NCI-H187 (cell line): ENCODE results near the gene CDH5.

Experiments
- DNase-seq, 2 experiments: peaks; one replicate each; lab custom pipeline; 2025; lab: John Stamatoyannopoulos, UW

The CDH5 gene

GRCh38 chr16:66416939-66417700 lies 50.6 kb downstream of the CDH5 start:
- no peak for DNase-seq

GRCh38 chr16:66418165-66418962 lies 51.9 kb downstream of the CDH5 start:
- DNase-seq = no peak

DNA sequence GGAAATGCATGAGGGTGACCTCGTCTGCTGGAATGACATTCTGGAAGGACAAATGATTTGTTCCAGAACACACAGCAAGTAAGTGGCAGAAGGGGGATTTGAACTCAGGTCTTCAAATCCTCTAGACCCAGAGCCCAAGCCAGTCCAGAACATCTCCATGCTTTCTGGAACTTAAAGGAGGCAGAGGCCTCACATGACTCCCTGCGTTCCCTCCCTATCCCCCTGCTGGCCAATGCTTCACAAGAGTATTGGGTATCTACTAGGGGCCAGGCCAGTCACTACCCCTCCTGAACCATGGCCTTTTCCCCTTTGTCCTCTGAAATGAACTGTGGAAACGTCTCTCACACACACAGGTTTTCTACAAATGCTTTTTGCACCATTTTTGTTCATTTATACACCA lies 53.0 kb downstream of the CDH5 start:
- DNase-seq = no peak

GRCh38 chr16:66420396-66420795 lies 53.9 kb downstream of the CDH5 start:
- no peak for DNase-seq

- no peak for DNase-seq
Observed at GRCh38 chr16:66421891-66422290, 55.4 kb downstream of the CDH5 start.

- no peak for DNase-seq
Observed at GRCh38 chr16:66422366-66422765, 55.9 kb downstream of the CDH5 start.

DNA sequence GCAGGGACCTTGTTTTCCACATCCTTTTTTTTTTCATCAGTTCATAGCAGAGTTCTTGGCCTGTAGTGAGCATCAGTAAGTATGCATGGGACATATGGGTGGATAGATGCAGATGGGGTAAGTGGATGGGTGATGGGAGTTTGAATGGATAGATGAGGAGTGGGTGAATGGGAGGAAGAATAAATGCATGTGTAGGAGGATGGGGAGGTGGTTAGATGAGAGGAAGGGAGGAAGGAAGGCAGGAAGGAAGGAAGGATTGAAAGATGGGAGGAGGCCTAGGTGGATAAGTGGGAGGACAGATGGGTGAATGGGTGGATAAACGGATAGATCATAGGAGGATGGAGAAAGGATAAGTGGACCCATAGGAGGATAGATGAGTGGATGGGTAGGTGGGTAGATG lies 56.7 kb downstream of the CDH5 start:
- no peak for DNase-seq

DNA sequence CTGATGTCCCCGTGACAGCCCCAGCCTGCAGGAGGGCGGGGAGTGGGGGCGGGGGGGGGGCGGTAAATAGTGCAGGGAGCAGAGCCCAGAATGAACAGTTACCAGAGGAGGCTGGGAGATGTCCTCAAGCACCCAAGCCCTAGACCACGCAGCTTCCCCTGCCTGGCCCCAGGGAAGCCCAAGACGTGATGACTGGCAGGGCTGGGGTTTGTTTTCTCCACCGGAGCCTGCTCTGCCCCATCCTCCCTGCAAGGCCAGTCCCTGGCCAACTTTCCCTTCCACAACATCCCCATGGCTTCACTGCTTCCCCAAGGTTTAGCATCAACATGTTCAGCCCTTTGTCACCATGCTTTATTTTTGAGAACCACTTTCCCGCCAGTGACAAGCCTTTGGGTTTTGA lies 59.2 kb downstream of the CDH5 start:
- no peak for DNase-seq

DNA sequence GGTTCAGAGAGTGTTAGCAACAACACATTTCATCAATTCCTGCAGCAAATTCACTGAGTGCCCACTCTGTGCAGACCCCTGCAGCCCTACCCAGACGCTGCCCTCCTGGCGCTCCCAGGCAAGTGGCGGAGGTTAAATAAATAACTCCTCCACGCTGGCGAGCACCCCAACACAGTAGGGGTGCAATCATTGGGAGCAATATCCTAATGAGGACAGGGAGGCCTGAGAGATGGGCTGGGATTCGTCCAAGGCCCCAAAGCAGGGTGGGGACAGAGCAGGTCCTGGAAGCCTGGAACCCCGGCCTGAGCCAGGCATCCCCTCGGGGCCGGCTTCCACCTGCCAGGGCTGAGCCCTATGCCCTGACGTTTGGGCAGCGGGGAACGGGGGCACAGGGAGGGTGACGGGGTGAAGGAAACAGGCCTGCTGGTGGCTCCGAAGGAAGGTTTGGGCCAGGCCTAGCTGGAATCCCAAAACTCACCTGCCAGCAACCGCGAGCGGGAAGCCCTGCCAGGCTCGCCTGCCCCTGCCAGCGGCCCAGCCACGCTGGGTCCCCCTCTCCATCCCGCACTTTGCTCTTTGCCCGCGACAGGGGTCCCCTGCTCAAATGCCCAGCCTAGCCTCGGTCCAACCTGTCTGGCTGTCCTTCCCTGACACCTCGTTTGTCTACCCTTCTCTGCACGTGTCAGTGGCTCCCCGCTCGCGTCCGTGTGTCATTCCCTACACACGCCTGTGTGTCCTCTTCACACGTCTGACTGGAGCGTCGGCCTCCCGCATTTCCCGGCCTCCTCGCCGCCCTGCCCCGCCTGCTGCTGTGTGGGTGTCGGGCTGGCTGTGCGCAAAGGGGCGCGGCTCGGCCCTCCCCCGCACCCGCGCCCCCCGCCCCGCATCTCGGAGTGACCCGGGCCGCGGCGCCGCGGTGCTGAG lies 59.9 kb downstream of the CDH5 start:
- no peak for DNase-seq

DNA sequence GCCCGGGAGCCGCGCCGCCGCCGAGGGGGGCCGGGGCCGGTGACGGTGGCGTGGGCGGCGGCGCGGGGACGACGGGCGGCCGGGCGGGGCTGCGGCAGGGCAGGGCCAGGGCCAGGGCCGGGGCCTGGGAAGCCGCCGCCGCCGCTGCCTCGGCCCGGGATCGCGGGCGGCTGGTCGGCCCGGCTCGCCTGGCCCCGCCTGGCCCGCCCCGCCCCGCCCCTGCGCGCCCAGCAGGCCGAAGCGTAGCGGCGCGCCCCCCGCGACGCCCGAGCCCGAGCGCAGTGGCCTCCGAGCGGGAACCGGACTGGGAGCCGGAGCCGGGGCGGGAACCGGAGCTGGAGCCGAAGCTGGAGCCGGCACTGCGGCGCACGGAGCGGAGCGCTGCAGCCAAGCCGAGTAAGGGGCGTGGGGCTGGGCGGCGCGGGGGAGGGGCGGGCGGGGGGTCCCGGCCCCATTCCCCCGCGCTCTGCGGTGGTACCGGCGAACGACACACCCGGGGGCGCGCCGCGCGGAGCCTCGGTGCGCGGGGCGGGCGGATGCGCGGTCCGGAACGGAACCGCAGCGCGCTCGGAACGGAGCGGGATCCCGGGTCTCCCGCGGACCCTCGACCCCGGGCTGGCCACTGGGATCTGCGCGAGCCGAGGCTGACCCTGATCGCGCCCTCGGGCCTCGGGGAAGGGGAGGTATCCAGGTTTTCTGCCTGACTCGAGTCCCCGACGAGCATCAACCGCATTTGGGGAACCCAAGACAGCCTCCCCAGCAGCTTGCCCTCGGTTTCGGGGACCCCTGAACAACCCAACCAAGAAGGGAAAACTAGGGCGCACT lies 60.8 kb downstream of the CDH5 start, which contains the start of gene BEAN1:
BEAN1 (plus strand) TSS at position 260 of the 825 bp plus-strand sequence. CDS start 10,382 bp downstream, outside the sequence.
- no peak for DNase-seq

DNA sequence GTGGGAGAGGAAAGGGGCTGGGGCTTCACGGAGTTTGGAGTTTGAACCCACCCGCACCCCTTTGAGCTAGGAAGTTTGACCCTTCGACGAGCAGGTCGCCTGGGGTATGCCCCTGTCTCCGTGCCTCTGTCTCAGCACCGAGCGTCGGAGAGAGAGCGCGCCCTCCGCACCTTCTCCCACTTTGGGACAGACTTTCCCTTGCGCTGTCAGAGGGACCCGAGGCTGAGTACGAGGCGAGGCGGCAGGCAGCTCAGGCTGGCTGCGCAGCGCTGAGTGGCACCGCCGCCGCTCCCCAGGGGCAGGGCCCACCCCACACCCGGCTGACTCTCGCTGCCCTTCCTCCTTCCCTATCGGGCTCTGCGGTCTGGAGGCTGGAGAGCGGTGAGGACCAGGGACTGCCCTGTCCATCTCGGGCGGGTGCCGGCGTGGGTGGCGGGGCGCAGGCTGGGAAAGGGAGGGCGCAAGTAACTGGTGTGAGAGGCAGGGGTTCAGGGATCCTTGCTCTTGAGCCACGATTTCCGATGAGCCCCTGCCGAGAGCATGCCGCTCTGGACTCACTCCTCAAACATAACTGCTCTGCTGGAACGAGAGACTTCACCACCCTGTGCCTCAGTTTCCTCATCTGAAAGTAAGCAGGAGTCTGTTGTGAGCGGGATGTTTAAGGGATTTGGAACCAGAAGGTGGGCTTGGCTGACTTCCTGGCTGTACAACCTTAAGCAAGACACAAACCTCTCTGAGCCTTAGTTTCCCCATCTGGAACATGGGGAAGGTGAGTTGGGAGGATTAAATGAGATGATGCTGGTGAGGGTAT lies 61.6 kb downstream of the CDH5 start:
- DNase-seq = no peak

- no peak for DNase-seq
Observed at GRCh38 chr16:66428682-66429251, 62.3 kb downstream of the CDH5 start.

- DNase-seq = no peak
Observed at GRCh38 chr16:66429290-66429962, 62.9 kb downstream of the CDH5 start.

- DNase-seq = no peak
Observed at GRCh38 chr16:66430214-66430613, 63.7 kb downstream of the CDH5 start.

DNA sequence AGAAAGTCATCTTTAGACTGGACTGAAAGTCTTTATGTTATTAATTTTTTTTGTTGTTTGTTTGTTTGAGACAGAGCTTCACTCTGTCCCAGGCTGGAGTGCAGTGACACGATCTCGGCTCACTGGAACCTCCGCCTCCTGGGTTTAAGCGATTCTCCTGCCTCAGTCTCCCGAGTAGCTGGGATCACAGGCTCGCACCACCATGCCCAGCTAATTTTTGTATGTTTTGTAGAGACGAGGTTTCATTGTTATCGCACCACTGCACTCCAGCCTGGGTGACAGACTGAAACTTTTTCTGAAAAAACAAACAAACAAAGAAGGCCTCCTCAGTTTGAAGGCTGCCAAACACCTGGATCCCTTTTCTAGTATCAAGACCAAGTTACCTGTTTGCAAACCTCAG lies 65.3 kb downstream of the CDH5 start:
- no peak for DNase-seq

DNA sequence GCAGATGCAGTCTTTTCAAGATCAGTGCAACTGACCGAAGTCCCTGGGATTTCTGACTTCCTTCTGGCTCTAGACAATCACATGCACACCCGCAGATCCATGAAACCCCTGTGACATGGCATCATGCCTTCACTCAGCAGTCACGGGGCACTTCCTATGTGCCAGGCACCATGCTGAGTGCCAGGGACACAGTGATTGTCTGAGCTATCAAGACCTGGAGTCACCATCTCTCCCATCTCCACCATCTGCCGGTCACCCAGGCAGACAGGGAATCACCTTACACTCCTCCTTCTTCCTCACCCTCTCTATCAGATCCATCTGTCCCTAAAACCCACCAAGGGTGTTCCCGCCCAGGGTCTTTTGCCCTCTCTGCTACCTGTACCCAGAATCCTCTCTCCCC lies 65.9 kb downstream of the CDH5 start:
- DNase-seq = no peak

DNA sequence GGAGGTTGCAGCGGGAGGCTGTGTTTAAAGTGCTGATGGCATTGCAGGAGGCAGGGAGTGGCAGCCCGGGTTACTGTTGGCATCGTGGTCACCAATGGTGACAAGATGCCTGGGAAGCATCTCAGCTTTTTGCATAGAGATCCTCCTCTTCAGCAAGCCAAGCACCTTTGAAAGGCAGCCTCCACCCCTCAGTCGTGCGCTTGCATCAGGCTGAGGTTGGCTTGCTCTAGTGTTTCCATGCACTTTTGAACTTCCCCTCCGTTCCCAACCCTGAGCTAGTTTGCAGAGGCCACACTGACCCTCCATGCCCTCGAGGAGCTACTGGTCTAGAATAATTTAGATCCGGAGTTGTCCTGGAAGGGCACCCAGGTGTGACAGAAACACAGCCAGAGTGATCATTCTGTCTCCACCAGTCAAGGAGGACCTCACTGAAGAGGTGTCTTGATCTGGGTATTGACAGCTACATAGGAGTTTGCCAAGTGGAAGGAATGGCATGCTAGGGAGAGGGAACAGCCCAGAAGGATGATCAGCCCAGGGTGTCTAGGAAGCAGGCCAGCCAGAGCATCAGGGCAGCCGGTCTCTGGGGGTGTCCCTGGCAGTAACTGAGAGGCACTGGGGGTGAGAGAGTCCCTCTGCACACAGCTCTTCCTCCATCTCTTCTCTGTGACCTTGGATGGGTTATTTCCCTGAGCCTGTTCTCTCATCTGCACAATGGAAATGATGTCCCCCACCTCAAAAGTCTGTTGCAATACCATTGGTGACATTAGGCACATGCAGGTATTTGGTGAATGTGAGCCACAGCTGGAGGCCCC lies 68.3 kb downstream of the CDH5 start:
- no peak for DNase-seq

DNA sequence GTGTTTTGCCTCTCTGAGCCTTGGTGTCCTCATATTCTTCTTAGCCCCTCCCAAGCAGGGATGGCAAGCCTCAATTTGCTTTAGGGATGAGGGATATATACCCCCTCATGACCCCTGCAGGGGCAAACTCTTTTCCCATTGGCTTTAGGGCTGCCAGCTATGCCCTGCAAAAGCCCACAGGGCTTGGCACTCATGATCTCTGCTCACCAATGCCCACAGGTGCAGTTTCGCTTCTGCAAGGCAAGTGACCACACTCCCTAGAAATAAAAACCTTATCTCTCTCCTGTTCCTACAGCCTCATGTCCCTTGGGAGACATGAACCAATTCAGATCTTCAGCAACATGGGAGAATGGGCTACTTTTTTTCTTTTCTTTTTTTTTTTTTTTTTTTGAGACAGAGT lies 69.4 kb downstream of the CDH5 start:
- DNase-seq = no peak
